Thymus (tissue), 11 donors: ENCODE measurements around the gene KAT8. TPM values are rescaled to one million over a fixed set of nuclear protein-coding genes. Genes with fewer than 3 reads are reported as not detected.
A peak's percentile ranks its signal among the peaks of the same experiment; 100 is the strongest.
"Not testable (repeated sequence)": the region's sequence is repeated elsewhere in the genome, so short reads cannot be mapped to it uniquely, and the experiment has no call there.

Source experiments
- DNase-seq, 9 donors: peaks; one replicate each; pipeline ENCODE4 v3.0.0-alpha.2; 2013; ENCODE audit warnings: low spot score in 9 of 9, low read depth in 6 of 9, missing footprints in 1 of 9
- H3K27ac ChIP-seq, 2 donors: one replicate each; pipeline ENCODE4 v1.5.1; 2013; ENCODE audit warnings: control low read depth in 1 of 2, low read depth in 1 of 2, low read length in 1 of 2, mild to moderate bottlenecking in 1 of 2, moderate library complexity in 1 of 2
- H3K27me3 ChIP-seq, 2 donors: one replicate each; pipeline ENCODE4 v1.5.1; 2013; ENCODE audit warnings: low read length in 1 of 2; ENCODE audit not compliant: control insufficient read depth in 2 of 2, insufficient read depth in 1 of 2
- H3K36me3 ChIP-seq, 2 donors: one replicate each; pipeline ENCODE4 v1.5.1; 2013; ENCODE audit warnings: low read length in 1 of 2, mild to moderate bottlenecking in 1 of 2, moderate library complexity in 1 of 2; ENCODE audit not compliant: control insufficient read depth in 2 of 2, insufficient read depth in 2 of 2
- H3K4me1 ChIP-seq, 2 donors: one replicate each; pipeline ENCODE4 v1.5.1; 2013; ENCODE audit warnings: low read length in 2 of 2; ENCODE audit not compliant: control insufficient read depth in 2 of 2, insufficient read depth in 2 of 2
- H3K4me3 ChIP-seq, 2 donors: one replicate each; pipeline ENCODE4 v1.5.1; 2013; ENCODE audit warnings: low read length in 2 of 2, control low read depth in 1 of 2, mild to moderate bottlenecking in 1 of 2
- H3K9me3 ChIP-seq, 2 donors: one replicate each; pipeline ENCODE4 v1.5.1; 2013; ENCODE audit warnings: low read length in 1 of 2, mild to moderate bottlenecking in 1 of 2; ENCODE audit not compliant: control insufficient read depth in 2 of 2, insufficient read depth in 1 of 2
- WGBS: extraction: QIAGEN DNeasy Blood & Tissue Kit; methylation state at CpG from one replicate; pipeline ENCODE4 v1.1.7; 2013; 5-methylcytosine and 5-hydroxymethylcytosine counted together
- polyA plus RNA-seq: library from polyadenylated mRNA; stranded (reverse); fragments of 200-250 nt; gene quantifications from one replicate; pipeline ENCODE4 v1.2.3, GENCODE V29; 2013
- total RNA-seq: library from RNA; stranded (reverse); fragments of 120-200 nt; gene quantifications from one replicate; pipeline ENCODE4 v1.2.4, GENCODE V29; 2013
- donor health status: healthy.

The KAT8 gene
- total and polyA plus RNA-seq, 2 donors: 62.3 to 72.9 TPM

DNA sequence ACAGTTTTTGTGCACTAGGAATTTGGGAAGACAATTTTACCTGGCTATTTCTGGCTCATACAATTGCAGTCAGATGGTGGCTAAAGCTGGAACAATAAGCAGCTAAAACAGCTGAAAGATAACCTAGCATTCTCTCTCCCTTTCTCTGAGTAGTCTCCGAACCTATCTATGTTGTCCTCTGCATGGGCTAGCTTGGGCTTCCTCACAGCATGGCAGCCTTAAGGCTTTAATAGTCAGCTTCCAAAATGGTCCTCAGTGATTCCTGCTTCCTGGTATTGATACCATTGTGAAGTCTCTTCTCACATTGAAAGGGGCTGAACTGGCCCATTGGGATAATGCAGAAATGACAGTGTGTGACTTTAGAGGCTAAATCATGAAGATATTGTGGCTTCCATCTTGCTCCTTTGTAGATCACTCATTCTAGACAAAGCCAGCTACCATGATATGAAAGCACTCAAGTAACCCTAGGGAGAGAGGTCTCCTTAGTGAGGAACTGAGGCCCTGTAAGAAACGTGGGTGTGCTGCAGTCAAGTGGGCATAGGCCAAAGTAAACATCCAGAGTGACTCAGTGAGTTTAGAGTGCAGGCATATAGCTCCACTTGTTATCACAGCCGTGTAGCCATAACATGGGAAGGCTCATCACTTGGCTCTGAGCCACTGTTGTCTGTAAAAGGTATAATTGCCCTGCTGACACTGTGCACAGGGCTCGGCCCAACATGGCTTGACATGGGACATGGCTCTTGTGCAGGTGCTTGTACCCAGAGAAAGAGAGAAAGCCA, 17.4 kb upstream of the KAT8 start:
- Histone ChIP-seq H3K9me3 (no peaks in the 10 kb centered on the region), H3K27ac (no peak overlapping the region), H3K27me3 (no peaks in the 10 kb centered on the region), H3K4me3 (no peak overlapping the region), H3K36me3 (no peaks in the 10 kb centered on the region), H3K4me1 (peaks cover 0 to 7% of the 10 kb centered on the region in 2 donors)
- no peak for DNase-seq
- WGBS: 88% methylated on average over 4 of the region's 4 CpGs

DNA sequence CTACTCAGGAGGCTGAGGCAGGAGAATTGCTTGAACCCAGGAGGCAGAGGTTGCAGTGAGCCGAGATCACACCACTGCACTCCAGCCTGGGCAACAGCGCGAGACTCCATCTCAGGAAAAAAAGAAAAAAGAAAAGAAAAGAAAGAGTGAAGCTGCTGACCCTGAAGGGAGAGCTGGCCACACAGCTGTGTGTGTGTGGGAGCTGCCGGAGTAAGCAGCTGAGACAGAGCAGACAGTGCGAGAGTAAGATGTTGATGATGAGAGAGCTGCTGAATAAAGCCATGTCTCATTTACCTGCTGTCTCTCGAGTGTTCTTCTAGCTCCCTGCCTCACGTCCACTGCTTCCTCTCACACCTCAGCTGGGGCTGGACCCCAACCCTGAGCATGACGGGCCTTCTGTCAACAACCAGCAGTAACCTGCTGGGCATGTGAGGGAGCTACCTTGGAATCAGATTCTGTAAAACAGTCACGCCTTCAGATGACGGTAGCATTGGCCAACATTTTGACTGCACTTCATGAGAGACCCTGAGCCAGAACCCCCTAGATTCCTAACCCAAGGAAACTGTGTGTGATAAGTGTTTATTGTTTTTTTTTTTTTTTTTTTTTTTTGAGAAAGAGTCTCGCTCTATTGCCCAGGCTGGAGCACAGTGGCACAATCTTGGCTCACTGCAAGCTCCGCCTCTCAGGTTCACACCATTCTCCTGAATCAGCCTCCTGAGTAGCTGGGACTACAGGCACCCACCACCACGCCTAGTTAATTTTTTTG, 16.4 kb upstream of the KAT8 start:
- H3K4me1 ChIP-seq, DNase-seq, H3K27ac ChIP-seq, H3K9me3 ChIP-seq, H3K4me3 ChIP-seq, H3K36me3 ChIP-seq, H3K27me3 ChIP-seq: not testable (repeated sequence)
- WGBS: 96% methylated on average over 13 of the region's 13 CpGs

DNA sequence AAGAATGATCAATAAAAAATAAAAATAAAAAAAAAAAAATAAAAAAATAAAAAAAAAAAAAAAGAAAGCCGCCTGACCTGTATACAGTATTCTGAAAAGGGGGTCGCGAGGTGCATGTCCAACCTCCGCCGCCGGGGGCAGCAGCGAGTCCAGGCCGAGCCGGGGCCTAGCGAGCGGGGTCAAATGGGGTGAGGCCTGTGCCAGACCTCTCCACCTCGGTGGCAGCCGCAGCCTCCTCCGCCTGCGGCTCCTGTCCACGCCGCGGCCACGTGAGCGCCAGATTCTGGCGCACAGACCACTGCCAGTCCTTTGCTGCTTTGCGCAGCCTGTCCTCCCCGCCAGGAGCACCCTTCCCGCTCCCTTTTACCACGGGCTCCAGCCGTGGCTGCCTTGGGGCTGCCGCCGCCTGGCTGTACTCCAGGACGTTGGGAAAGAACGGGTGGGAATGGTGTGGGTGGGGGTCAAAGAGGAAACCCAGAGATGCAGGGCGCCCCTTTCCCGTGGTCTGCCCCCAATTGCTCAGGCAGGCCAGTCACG, 11.7 kb upstream of the KAT8 start:
- WGBS: 23% methylated on average over 33 of the region's 33 CpGs
- H3K4me3 ChIP-seq: no peak overlapping the region

GRCh38 chr16:31106509-31107464, 10.7 kb upstream of the KAT8 start:
- H3K4me3 ChIP-seq: no peak overlapping the region
- peaks cover 14 to 25% of the 10 kb centered on the region in 2 donors for H3K36me3 ChIP-seq
- H3K4me1 ChIP-seq: peaks cover 15 to 18% of the 10 kb centered on the region in 2 donors
- 96% methylated on average over 28 of the region's 28 CpGs for WGBS
- no peaks in the 10 kb centered on the region for H3K27me3 ChIP-seq
- no peak for DNase-seq
- no peak overlapping the region for H3K27ac ChIP-seq
- no peaks in the 10 kb centered on the region for H3K9me3 ChIP-seq

More for the DNA sequence above, 11.7 kb upstream of the KAT8 start:
- Histone ChIP-seq H3K4me1 (peaks cover 15 to 18% of the 10 kb centered on the region in 2 donors), H3K27ac (no peak overlapping the region), H3K27me3 (no peaks in the 10 kb centered on the region), H3K9me3 (no peaks in the 10 kb centered on the region), H3K36me3 (peaks cover 8 to 14% of the 10 kb centered on the region in 2 donors)
- peak in 6 of 9 donors; percentile 42 to 72 (median 61) for DNase-seq

- H3K36me3 ChIP-seq: peaks cover 21 to 32% of the 10 kb centered on the region in 2 donors
- WGBS: 98% methylated on average over 6 of the region's 6 CpGs
- no peaks in the 10 kb centered on the region for H3K27me3 ChIP-seq
- no peak for DNase-seq
- peaks cover 15 to 18% of the 10 kb centered on the region in 2 donors for H3K4me1 ChIP-seq
- no peak overlapping the region for H3K4me3 ChIP-seq
- H3K9me3 ChIP-seq: no peaks in the 10 kb centered on the region
- H3K27ac ChIP-seq: no peak overlapping the region
These were observed 10.0 kb upstream of the KAT8 start for GRCh38 chr16:31107465-31107867.

GRCh38 chr16:31108035-31108793, 9.2 kb upstream of the KAT8 start, which contains the start of gene BCKDK:
Gene BCKDK (plus strand): TSS chr16:31108386. CDS start chr16:31109224, 838 bp downstream.
- WGBS: 5% methylated on average over 68 of the region's 68 CpGs
- peaks cover 22 to 34% of the 10 kb centered on the region in 2 donors for H3K36me3 ChIP-seq
- peaks cover 15 to 18% of the 10 kb centered on the region in 2 donors for H3K4me1 ChIP-seq
- peak within 1 kb of the TSS in 1 of 2 donors; percentile 73 for H3K27ac ChIP-seq
- no peaks in the 10 kb centered on the region for H3K27me3 ChIP-seq
- peak within 1 kb of the TSS; percentile 57 to 96 for H3K4me3 ChIP-seq
- DNase-seq: peak in 8 of 9 donors; percentile 32 to 75 (median 52)
- H3K9me3 ChIP-seq: no peaks in the 10 kb centered on the region

GRCh38 chr16:31108794-31109558, 8.5 kb upstream of the KAT8 start:
- Histone ChIP-seq H3K4me1 (peaks cover 15 to 18% of the 10 kb centered on the region in 2 donors), H3K27me3 (no peaks in the 10 kb centered on the region), H3K27ac (no peak overlapping the region), H3K9me3 (no peaks in the 10 kb centered on the region), H3K4me3 (peak overlapping the region; percentile 57 to 96), H3K36me3 (peaks cover 22 to 37% of the 10 kb centered on the region in 2 donors)
- DNase-seq: no peak
- 58% methylated on average over 57 of the region's 57 CpGs for WGBS
